HG03175 (cell line): ENCODE results near the gene DHX16.
"Not testable (repeated sequence)": the region's sequence is repeated elsewhere in the genome, so short reads cannot be mapped to it uniquely, and the experiment has no call there.

Experiments
- ATAC-seq: cut with Tn5 transposase; IDR thresholded peaks from one replicate; pipeline ENCODE4 v1.9.1; 2021; ENCODE audit warnings: mild to moderate bottlenecking, moderate library complexity; ENCODE audit not compliant: unreplicated experiment

The DHX16 gene

DNA sequence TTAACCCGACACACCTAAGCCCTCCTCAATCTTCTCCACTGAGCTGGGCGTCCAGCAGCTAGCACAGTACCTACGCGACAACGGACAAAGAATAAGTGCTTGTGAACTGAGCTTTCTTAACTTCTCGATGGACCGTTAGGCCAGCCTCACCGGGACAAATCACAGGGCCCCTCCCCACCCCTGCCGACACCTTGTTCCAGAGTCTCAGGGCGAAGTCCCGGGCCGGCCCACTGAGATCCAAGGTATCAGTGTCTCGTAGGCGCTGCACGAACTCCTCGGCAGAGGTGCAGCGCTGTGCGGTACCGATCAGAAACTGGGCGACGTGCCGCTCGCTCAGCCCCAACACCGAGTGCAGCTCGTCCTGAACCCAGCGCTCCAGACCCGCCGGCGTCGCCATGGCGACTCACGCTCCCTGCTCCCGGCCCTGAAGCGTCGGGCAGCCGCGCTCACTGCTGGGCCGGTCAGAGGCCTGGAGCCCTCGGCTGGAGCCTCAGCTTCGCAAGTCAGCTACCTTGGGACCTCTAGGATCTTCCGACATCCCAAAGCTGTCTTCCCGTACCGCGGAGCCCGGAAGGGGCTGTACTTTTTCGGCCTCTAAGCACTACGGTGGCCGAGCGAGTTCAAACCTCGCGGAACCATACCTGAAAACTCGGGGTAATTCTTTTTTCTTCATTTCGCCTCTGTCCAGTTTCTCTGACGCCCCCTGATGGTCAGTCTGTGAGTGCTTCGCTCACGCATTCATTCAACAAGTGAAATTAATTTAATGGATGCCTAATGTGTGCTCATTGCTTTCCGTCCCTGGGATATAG lies at the start of gene DHX16:
Gene DHX16, minus strand, starts transcription at position 562 of the 809 bp plus-strand sequence. Its CDS starts 165 bp downstream, at position 397.
- peak; percentile 80 for ATAC-seq

GRCh38 chr6:30722025-30722279 lies 49.1 kb upstream of the DHX16 start:
- not testable (repeated sequence) for ATAC-seq

GRCh38 chr6:30721198-30722024 lies 48.6 kb upstream of the DHX16 start:
- peak; percentile 24 for ATAC-seq

GRCh38 chr6:30720738-30721197 lies 48.0 kb upstream of the DHX16 start:
- ATAC-seq, result no peak

DNA sequence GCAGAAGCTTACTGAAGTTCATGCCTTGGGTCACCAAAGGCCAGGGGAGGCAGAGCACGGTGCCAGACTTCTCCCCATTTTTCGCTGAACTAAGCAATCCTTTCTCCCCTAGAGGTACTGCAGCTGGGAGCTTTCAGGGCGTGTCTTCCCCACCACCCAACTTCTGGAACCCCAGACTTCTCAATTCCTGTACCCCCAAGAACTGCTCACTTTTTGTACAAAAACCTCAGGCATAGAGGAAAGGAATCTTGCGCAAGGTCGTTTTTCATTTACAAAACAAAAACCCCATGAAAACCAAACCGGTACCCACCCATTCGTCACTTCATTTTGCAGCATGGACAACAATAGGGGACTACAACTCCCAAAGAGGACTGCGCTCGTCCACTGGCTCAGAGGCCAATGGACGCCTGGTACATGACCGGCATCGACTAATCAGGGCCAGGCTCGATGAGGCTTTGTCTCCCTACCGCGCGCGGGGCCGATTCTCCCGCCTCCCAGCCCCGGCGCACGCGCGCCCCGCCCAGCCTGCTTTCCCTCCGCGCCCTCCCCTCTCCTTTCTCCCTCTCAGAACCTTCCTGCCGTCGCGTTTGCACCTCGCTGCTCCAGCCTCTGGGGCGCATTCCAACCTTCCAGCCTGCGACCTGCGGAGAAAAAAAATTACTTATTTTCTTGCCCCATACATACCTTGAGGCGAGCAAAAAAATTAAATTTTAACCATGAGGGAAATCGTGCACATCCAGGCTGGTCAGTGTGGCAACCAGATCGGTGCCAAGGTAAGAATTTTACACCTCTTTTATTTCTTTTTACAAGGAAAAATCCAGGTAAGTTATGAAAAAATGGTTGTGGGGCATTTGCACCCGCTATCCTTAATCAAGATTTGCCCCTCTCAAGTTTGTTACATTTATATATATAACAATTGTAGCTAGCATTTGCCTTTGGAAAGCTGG lies 47.3 kb upstream of the DHX16 start, which contains the start of gene TUBB:
Gene TUBB, plus strand, starts transcription at position 562 of the 947 bp plus-strand sequence. Its CDS starts 155 bp downstream, at position 717.
- ATAC-seq, result peak; percentile 41

GRCh38 chr6:30719356-30719755 lies 46.5 kb upstream of the DHX16 start:
- no peak for ATAC-seq

GRCh38 chr6:30717845-30718720 lies 45.3 kb upstream of the DHX16 start:
- ATAC-seq, result not testable (repeated sequence)

- peak; percentile 67 for ATAC-seq
Measured at GRCh38 chr6:30717129-30717844, 44.5 kb upstream of the DHX16 start, which contains the start of gene MDC1. TSS of gene MDC1 (minus strand) at chr6:30717281. CDS start at chr6:30715175, 2,106 bp downstream.

- ATAC-seq, result no peak
Measured at GRCh38 chr6:30716879-30717128, 44.0 kb upstream of the DHX16 start.

DNA sequence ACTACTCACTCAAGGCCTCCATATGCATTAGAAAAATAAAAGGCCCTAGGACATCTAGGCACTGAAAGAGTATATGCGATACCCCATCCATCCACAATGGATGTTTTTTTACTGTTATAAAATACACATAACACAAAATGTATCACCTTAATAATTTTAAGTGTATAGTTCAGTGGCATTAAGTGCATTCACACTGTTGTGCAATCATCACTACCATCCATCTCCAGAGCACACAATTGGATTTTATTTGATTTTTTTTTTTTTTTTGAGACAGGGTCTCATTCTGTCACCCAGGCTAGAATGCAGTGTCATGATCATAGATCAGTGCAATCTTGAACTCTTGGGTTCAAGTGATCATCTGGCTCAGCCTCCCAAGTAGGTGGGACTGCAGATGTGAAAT lies 41.5 kb upstream of the DHX16 start:
- ATAC-seq, result no peak

DNA sequence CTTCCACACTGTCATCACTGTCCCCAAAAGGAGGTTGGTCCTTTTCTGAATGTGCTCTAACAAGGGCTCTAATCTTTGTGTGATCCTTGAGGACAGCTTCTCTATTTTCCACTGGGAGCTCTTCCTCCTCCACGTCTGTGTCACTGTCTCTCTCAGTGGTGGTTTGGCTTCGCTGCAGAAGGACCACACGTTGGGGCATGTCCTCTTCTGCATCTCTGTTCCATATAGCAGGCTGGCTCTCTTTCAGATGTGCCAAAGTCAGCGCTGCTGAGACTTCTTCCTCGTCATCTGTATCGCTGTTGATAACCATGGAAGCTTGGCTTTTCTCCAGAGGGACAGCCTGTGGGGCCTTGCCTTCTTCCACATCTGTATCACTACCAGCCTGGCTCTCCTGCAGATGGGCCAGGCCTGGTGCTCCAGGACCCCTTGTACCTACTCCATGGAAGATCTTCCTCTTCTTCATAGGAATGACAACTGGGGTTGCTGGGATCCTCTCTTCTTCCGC lies 39.7 kb upstream of the DHX16 start:
- no peak for ATAC-seq

DNA sequence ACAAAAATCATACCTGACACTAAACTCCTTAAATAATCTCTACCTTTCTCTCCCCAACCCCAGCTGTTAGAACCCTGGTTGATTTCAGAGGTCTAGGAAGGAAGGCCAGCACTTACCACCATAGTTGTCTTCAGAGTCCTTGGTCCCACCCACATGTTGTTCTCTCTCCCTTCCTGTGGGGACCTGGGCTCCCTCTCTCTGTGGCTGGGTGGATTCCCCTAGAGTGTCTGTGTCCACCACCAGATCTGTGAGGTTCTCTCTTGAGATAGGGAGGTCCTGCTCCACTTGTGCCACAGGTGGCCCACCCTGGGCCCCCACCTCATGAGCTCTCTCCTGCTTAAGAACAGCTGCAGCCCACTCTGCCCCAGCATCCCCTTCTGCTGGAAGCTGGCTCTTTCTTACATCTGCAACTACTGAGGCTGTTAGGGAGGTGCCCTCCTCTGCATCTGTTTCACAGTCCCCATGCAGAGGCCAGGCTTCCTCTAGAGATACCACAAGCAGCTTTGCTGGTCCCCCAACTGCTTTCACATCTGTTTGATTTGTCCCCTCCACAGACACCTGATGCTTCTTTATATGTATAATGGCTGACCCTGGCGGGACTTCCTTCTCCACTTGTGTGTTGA lies 39.1 kb upstream of the DHX16 start:
- no peak for ATAC-seq

DNA sequence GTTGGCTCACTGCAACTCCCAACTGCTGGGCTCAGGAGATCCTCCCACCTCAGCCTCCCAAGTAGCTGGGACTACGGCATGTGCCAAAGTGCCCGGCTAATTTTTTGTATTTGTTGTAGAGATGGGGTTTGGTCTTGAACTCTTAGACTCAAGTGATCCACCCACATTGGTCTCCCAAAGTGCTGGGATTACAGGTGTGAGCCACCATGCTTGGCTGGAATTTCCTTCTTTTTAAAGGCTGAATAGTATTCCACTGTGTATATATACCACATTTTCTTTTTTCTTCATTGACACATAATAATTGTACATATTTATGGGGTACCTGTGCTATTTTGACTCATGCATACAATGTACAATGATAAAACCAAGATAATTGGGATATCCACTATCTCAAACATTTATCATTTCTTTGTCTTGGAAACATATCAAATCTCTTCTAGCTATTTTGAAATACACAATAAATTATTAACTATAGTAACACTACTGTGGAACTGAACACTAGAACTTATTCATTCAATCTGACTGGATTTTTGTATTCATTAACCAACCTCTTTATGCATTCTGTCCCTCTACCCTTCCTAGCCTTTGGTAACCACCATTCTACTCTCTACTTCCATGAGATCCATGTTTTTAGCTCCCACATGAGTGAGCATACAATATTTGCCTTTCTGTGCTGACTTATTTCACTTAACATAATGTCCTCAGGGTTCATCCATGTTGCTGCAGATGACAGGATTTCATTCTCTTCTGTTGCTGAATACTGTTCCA lies 36.5 kb upstream of the DHX16 start:
- ATAC-seq, result no peak

GRCh38 chr6:30707281-30707850 lies 34.6 kb upstream of the DHX16 start:
- ATAC-seq, result no peak

GRCh38 chr6:30705620-30706019 lies 32.8 kb upstream of the DHX16 start:
- ATAC-seq, result no peak

GRCh38 chr6:30703821-30704220 lies 31.0 kb upstream of the DHX16 start:
- ATAC-seq, result no peak

DNA sequence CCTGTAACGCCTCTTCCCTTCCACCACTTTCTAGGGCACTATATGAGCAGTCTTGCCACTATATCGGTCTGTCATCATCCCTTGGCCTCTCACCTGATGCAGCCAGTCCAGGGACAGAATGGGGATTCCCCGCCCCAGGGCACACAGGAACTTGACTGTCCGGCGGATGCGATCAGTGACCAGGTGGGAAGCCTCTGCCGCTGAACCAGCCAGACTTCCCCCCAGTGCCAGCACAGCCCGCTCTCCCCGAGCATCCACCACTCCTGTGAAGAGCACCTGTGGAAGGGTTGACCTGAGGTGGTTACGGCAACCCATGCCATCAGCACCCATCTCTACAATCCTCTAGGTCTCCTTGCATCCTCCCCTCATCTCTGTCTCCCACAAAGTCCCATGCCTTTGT lies 30.2 kb upstream of the DHX16 start:
- ATAC-seq, result no peak

DNA sequence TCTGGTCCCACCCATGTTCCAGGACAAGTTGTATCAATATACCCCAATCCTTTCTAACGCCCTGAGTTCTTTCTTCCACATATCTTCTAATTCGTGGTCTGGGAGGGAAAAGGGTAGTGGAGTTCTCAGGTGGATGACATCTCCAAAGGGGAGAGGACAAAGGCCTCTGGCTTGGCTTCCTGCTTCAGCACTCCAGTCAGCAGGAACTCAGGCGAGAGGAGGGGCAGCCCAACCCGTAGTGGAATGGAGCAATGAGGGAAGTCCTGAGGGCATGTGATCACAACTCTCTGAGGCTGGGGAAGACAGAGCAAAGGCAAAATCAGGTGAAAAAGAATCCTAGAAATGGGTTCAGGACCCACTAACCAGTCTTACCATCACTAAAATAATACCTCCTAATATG lies 27.5 kb upstream of the DHX16 start:
- no peak for ATAC-seq
